Cardiac fibroblast (primary cell): ENCODE measurements around the gene SDCCAG8.
A peak's percentile ranks its signal among the peaks of the same experiment; 100 is the strongest.

Experiments
- DNase-seq, 2 donors: peaks; one replicate each; pipeline versions ENCODE4 v3.0.0 to v3.0.0-alpha.2; 2010; ENCODE audit warnings: low read depth in 2 of 2
- H3K4me3 ChIP-seq, 2 donors: replicated peaks in 1 of 2; 1 replicate in 1 of 2; 2 replicates in 1 of 2; pipeline ENCODE4 v1.5.1; 2011; ENCODE audit warnings: low read depth in 2 of 2, low read length in 2 of 2, mild to moderate bottlenecking in 2 of 2, moderate library complexity in 1 of 2
- TF ChIP-seq, protein P1 (sequence below): IDR thresholded peaks from one replicate; pipeline ENCODE4 v1.5.1; 2011; ENCODE audit warnings: low read depth, mild to moderate bottlenecking, low read length, inconsistent platforms

The SDCCAG8 gene

DNA sequence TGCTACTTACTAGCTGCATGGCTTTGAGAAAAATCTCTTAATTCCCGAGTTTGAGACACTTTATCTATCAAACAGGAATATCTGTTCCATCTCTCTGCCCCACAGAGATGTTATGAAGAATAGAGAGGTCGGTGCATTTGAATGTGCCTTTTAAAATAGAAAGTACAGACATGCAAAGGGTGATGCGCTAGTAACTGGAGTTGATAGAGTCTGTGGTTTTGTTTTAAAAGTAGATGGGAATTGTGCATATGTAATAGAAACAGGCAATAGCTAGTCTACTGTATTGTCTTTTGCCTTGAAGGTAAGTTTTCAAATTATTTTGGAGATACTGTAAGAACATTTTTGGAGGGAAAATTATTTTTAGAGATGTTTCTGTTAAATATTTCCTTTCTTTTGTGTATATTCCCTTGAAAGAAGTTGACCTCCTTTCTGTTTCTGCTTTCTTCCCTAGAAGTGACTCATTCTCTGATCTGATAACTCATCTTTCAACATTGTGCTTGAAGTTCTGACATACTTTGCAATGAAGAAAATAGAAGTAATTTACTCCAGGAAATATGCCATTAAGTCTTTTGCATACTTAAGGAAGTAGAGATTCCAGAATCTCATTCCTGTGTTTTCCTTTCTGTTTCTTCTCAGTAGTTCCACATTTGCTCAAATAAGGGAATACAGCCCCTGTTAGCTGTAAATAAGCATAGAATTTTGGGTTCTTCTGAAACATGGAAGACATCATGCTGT is 151.6 kb downstream of the SDCCAG8 start:
- TF ChIP-seq, protein P1, sequence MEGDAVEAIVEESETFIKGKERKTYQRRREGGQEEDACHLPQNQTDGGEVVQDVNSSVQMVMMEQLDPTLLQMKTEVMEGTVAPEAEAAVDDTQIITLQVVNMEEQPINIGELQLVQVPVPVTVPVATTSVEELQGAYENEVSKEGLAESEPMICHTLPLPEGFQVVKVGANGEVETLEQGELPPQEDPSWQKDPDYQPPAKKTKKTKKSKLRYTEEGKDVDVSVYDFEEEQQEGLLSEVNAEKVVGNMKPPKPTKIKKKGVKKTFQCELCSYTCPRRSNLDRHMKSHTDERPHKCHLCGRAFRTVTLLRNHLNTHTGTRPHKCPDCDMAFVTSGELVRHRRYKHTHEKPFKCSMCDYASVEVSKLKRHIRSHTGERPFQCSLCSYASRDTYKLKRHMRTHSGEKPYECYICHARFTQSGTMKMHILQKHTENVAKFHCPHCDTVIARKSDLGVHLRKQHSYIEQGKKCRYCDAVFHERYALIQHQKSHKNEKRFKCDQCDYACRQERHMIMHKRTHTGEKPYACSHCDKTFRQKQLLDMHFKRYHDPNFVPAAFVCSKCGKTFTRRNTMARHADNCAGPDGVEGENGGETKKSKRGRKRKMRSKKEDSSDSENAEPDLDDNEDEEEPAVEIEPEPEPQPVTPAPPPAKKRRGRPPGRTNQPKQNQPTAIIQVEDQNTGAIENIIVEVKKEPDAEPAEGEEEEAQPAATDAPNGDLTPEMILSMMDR, result no peak
- H3K4me3 ChIP-seq, result no peak overlapping the region
- peak; percentile 59 to 64 for DNase-seq

DNA sequence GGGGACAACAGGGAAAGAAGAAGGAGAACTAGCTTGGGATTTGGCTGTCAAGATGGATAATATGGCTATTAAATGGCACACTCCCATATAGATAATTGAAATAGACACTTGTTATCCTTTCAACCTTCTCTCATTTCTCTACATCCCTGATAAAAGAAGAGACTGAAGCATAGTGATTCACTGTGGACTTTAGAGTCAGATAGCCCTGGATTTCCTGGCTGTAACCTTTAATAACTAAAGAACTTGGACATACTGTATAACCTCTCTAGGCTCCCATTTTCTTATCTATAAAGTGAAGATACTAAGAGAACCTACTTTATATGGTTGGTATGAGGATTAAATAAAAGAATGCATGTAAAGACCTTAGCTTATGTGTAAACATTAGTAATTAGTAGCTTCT is 152.6 kb downstream of the SDCCAG8 start:
- DNase-seq, result no peak
- TF ChIP-seq, protein P1, result no peak
- no peak overlapping the region for H3K4me3 ChIP-seq

DNA sequence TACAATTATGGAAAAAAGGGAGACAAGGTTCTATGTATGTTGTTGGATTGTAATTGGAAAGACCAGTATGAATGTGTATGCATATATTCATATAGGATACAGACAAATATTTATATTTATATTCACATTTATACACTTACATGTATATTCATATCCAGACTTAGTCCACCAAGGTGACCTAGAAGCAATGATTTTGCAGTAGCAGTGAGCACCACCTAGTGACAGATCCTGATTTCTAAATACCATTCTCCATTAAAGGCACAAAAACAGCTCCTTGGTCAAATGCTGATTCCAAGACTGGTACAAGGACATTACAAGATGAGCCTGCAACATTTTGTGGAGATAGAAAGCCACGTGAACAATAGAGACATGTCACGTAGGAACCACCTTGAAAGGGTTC is 153.4 kb downstream of the SDCCAG8 start:
- TF ChIP-seq, protein P1, result peak; percentile 12
- no peak overlapping the region for H3K4me3 ChIP-seq
- peak in 1 of 2 donors; percentile 28 for DNase-seq

DNA sequence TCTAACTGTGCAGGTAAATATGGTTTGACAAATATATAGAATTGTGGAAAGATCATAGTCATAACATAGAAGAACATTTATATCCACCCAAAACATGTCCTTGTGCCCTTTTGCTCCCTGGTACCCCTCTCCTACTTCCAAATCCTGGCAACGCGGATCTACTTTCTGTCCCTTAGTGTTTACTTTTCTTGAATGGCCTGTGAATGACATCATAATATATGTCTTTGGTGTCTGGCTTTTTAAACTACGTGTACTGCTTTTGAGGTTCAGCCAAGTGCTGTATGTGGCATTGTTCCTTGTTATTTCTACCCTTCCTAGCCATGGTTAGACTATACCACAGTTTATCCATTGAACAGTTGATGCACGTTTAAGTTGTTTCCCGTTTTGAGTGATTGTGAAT is 155.6 kb downstream of the SDCCAG8 start:
- no peak overlapping the region for H3K4me3 ChIP-seq
- TF ChIP-seq, protein P1, result no peak
- no peak for DNase-seq

DNA sequence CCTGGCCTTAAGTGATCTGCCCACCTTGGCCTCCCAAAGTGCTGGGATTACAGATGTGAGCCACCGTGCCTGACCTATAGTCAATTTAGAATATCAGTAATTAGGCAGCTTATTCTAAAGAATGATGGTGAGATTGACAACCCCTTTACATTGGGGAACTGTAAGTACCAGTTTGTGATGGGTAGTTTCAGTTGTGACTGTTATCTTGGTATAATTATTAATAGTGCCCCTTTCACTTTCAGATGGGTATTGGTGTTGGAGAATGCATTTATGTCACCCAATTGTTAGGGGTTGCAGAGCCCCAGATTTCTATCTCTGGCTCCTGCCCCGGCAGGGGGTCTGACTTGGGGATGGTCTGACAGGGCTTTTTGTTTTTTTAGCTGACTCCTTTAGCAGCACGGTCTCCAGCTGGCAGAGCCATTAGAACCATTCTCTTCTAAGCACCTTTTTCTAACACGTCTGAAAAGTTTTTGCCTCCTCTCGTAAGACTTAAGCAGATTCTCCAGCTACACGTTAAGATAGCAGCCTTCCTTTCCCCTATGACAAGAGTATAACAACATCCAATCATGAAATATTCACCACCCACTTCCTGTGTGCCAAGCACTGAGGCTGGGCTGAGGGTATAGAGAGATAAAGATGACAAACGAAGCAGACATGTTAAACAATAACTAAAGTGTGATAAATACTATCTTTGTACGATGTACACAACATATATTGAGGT is 157.8 kb downstream of the SDCCAG8 start:
- TF ChIP-seq, protein P1, result no peak
- H3K4me3 ChIP-seq, result no peak overlapping the region
- no peak for DNase-seq

DNA sequence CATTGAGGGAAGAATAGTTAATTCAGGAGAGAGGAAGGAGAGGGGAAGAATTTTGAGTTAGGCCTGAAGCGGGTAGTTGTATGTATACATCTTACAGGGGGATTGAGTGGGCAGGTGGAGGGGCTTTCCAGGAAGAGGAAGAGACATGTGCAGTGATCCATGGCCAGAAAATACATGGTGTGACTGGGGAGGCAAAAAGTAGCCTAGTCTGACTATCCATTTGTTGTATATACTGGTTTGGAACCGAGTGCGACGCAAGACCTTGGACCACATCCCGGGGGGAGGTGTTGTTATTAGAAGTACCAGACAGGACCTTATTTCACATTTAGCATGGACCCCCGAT is 158.3 kb downstream of the SDCCAG8 start:
- TF ChIP-seq, protein P1, result no peak
- H3K4me3 ChIP-seq, result no peak overlapping the region
- DNase-seq, result no peak
